ENCODE results near the gene PRIM2.
A peak's percentile ranks its signal among the peaks of the same experiment; 100 is the strongest.
"Not testable (repeated sequence)": the region's sequence is repeated elsewhere in the genome, so short reads cannot be mapped to it uniquely, and the experiment has no call there.

The PRIM2 gene, protein sequence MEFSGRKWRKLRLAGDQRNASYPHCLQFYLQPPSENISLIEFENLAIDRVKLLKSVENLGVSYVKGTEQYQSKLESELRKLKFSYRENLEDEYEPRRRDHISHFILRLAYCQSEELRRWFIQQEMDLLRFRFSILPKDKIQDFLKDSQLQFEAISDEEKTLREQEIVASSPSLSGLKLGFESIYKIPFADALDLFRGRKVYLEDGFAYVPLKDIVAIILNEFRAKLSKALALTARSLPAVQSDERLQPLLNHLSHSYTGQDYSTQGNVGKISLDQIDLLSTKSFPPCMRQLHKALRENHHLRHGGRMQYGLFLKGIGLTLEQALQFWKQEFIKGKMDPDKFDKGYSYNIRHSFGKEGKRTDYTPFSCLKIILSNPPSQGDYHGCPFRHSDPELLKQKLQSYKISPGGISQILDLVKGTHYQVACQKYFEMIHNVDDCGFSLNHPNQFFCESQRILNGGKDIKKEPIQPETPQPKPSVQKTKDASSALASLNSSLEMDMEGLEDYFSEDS

DNA sequence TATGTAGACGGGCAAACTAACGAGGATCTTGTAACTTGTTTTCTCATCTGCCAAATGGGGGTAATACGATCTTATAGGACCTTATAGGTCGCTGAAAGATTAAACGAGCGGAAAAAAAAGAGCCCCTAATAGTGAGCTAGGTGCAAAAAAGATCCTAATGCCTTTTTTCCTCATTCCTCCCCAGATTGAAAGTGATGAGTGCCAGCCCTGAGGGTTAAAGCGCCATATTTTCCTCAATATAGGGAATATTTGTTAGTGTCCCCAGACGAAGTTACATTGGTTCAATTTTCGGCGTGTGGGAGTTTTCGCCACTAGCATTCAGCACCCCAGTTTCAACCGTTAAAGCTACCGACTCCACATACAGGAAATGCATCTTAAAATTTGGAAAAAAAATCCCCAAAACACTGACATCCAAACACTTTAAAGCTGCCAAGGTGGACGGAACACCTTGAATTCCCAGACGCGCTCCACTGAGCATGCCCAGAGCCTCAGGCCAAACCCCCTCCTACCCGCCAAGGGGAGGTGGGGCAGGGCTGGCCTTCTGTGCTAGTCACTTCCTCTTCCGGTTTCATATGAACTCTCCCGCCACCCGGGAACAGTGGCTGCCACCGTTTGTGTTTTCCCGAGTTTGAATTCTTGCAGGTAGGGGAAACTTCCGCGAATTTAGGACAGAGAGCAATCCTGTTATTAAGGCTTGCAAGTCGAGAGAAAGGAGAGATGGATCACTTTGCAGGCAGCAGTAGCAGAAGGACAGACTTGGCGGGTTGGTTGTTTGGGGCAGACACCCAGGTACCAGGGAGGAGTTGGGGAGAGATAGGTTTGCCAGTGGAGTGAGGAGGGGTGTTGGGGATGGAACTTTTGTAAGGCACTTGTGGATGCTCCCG, at the start of gene PRIM2:
PRIM2 (plus strand) TSS at position 571 of the 884 bp plus-strand sequence. CDS start 816 bp downstream, outside the sequence.
- peak; percentile 85 for DNase-seq

DNA sequence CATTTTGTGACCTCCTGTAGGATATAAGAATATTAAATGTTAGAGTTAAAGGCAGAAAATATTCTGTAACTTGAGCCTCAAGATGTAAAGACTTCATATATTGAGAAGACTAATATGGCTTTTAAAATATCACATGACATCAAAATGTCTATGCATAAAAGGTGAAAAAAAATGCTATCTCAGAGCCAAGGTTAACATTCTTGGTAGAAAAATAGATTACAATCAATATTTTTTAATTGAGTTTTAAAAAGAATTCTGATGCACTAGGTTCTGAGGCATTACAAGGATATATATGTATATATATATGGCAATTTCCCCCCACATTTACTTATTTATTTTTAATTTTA, 49.2 kb upstream of the PRIM2 start:
- no peak for DNase-seq

DNA sequence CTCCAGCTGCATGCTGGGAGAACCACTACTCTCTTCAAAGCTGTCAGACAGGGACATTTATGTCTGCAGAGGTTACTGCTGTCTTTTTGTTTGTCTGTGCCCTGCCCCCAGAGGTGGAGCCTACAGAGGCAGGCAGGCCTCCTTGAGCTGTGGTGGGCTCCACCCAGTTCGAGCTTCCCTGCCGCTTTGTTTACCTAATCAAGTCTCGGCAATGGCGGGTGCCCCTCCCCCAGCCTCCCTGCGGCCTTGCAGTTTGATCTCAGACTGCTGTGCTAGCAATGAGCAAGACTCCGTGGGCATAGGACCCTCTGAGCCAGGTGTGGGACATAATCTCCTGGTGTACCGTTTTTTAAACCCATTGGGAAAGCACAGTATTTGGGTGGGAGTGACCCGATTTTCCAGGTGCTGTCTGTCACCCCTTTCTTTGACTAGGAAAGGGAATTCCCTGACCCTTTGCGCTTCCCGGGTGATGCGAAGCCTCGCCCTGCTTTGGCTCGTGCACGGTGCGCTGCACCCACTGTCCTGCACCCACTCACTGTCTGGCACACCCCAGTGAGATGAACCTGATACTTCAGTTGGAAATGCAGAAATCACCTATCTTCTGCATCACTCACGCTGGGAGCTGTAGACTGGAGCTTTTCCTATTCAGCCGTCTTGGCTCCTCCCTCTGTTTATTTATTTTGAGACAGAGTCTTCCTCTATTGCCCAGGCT, 43.2 kb upstream of the PRIM2 start:
- DNase-seq: not testable (repeated sequence)

DNA sequence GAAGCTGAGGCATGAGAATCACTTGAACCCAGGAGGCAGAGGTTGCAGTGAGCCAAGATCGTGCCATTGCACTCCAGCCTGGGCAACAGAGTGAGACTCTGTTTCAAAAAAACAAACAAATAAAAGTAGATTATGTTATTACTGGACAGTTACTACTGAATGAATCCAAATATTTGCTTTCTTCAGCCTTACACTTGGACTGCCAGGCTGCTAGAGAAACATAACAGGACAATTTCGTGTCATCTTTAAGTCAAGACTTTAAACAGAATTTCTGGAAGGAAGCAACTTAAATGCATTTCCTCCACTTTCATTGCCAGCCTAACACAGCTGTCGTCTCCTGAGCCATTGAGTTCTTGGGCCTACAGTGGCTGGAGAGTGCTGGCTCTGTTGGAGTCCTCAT, 42.0 kb upstream of the PRIM2 start:
- no peak for DNase-seq

DNA sequence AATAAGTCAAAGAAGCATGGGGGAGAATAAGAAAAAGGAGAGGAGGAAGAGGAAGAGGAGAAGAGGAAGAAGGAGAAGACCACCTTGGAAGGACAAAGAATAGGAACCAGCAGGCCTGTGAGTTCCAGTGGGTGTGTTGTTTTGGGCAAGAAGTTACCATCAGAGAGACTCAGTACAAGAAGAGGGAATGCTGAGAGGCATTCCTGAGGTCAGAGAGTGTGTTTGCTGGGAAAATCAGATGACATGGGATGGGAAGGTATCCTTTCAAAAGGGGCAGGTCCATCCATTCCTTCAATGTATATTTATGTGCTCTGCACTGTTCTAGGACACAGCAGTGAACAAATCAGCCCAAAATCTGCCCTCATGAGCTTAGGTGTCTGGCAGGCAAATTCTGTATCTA, 40.5 kb upstream of the PRIM2 start:
- DNase-seq: no peak

DNA sequence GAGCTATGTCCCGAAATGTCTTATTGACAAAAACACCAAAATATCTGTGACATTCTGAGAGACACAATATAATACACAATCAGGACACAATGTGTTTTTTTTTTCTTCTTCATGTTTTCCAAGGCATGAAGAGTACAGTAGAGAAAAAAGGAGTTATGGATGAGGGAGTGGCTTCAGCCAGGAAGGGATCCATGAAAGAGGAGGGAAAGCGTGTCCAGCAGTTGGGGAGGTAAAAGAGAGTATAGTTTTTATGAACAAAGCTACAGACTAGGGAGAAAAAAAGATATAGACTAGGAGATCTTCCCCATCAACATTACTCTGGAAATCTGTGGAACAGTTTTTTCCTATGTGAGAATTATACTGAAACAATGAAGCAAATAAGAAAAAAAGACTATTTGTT, 38.9 kb upstream of the PRIM2 start:
- no peak for DNase-seq

DNA sequence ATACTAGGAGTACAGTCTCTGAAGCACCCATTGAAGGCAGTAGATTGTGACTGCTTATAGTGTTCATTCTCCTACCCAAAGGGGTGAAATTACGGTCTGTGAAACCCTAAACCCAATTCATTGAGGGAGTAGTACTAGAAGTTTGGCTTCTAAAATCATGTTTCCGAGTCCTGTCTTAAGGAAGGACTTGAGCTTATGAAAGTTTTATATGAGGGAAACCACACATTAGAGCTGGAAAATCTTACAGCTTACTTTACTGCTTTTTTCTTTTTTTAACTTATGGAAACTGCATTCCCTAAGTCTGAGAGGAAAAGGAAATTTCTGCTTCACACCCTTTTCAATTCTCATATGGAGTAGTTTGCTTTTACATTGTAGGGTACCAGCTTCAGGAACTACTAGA, 38.4 kb upstream of the PRIM2 start:
- DNase-seq: no peak

DNA sequence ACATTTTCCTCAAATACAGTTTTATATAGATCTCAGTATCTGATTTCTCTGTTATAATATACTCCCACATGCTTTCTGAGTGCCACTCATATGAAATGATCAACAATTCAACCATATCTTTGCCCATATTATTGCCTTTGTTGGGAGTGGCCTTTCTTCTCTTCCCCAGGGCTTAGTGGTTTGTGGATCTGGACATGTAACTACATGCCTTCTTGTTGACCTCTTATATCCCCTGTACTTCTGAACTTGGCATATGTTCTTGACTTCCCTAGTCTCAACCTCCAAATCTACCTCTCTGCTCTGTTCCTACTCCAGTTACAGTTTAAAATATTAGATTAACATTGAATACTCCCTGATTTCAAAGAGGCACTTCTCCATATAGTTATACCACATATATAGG, 34.3 kb upstream of the PRIM2 start:
- no peak for DNase-seq

DNA sequence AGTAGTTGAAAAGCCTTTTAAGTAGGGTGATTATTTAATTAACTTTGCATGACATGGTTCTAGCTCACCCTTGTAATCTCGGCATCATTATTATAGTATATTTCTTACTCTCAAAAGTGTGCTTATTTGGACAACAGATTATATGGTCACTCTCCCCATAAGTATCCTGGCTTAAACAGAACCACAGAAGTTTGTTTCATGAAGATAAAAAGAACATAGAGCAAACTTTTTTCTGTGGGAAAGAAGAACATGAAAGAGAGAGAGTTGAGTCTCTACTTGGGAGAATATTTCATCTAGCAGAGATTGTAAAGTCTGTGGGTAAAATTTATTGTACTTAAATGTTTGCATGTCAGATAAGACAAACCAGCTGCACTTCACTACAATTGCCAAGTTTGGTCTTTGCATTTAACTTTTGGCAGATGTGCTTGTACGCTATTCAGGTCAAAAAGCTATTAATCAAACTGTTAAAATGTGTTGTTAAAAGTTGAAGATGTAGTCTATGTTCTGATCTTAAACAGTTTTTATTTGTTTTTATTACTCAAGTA, 33.4 kb upstream of the PRIM2 start:
- DNase-seq: no peak

DNA sequence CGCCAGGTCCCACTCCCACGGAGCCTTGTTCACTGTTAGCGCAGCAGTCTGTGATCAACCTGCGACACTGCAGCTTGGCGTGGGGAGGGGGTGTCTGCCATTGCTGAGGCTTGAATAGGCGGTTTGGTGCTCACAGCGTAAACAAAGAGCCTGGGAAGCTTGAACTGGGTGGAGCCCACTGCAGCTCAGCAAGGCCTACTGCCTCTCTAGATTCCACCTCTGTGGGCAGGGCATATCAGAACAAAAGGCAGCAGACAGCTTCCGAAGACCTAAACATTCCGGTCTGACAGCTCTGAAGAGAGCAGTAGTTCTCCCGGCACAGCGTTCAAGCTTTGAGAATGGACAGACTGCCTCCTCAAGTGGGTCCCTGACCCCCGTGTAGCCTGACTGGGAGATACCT, 29.3 kb upstream of the PRIM2 start:
- not testable (repeated sequence) for DNase-seq

DNA sequence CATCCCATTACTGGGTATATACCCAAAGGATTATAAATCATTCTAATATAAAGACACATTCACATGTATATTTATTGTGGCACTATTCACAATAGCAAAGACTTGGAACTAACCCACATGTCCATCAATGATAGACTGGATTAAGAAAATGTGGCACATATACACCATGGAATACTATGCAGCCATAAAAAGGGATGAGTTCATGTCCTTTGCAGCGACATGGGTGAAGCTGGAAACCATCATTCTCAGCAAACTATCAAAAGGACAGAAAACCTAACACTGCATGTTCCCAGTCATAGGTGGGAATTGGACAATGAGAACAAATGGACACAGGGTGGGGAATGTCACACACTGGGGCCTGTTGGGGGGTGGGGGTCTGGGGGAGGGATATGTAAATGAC, 24.0 kb upstream of the PRIM2 start:
- not testable (repeated sequence) for DNase-seq

DNA sequence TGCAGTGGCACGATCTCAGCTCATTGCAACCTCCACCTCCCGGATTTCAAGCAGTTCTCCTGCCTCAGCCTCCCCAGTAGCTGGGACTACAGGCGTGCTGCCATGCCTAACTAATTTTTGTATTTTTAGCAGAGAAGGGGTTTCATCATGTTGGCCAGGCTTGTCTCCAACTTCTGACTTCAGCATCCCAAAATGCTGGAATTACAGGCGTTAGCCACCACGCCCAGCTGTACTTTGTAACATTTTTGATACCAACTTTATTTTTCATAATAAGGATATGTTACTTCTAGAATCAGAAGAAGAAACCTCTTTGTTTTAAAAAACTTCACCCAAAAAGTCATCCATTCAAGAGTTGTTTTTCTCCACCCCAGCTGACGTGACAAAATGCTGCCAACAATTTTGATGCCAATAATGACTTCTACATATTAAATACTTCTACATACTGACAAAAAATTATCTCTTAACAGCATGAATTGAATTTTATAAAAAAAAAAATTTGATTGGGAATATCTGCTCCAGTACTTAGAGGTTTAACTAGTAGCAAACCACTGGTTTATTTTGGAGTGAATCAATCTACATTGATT, 22.5 kb upstream of the PRIM2 start:
- no peak for DNase-seq

DNA sequence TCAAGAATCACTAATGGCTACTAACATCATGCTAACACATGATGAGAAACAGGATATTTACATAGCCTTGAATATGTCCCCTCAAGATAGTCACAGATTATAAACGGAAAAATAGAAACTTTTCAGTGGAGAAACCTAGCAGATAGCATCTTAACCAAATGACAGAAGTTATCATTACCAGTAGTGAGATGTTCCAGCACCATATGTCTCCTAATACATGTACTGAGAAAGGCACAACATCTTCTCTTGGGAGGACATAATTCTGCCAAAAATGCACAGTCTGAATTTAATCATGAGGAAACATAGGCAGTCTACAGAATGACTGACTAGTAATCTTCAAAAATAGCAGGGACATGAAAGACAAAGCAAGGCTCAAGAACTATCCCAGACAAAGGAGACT, 19.9 kb upstream of the PRIM2 start:
- no peak for DNase-seq

DNA sequence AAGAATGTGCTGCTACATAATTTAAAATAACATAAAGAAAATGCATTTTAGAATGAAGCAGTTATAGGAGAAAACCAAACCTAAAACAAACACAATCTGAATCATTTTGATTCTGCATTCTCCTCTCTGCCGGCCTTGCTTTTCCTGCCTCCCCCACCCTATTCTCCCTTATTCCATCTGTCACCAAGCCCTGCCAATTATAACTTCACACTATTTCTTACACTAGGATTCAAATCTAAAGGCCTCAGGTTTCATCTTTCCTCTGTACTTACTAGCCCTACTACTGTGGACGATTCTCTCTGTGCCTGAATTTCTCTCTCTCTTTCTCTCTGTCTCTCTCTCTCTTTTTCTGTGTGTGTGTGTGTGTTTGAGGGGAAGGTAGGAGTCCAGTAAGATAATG, 18.7 kb upstream of the PRIM2 start:
- no peak for DNase-seq

DNA sequence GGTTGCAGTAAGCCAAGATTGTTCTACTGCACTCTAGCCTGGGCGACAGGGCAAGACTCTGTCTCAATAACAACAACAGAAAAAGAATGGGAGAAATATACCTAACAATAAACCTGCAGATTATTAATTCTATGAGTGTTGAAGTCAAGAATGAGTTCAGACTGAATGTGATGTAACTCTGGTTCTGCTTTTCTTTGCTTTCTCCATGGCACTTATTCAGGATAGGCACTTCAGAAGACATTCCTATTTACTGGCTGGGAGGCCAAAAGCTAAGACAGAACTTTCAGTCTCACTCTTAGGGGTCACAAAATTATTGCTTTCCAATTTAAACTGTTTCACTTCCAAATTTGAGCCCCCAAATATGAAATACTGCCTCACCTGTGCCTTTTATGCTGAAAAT, 15.7 kb upstream of the PRIM2 start:
- no peak for DNase-seq

DNA sequence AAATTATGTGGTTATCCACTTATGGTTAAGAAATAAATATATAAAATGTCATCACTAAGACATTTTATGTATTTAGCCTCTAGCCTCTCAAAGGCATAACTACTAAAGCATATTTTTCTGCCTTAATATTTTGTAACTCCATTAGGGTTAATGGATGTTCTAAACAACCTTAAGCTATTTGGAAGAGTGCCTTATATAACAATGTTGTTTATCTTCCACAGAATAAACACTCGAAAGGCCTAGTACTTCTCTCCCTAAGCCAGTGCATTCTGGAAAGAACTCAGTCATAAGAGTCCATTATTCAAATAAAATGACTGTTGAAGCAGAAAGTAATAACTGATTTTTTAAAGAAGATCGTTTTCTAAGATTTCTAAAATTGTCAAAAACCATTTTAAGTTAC, 15.0 kb upstream of the PRIM2 start:
- DNase-seq: no peak

DNA sequence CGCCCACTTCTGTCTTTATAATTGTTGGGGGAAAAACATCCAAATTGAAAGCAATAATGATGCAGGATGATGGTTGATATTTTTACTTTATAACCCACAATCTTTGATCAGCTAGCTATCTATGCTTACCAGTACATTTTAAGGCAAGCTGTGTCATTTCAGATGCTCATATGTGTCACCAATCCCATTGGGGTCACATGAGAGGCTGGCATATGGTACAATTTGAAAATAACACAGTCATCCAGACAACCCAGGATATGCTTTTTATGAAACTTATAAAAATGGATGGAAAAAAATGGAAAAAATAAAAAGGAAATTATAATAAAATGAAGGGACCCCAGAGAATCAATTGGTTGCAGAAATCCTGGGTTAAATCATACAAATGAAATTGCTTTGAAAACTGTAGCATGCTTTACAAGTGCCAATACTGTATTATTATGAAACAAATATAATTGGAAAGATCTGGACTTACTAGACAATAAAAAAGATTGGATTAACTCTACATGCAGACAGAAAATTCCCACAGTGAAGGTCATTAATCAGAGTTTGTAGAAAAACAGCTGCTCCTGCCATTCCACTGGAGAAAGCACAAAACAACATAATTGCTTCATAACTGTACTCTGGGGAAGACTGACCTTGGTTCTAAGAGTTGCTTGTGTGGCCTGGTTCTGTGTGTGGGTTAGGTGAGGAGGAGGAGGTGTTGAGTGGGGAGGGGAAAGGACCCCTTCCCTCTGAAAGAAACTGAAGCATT, 13.3 kb upstream of the PRIM2 start:
- DNase-seq: no peak

DNA sequence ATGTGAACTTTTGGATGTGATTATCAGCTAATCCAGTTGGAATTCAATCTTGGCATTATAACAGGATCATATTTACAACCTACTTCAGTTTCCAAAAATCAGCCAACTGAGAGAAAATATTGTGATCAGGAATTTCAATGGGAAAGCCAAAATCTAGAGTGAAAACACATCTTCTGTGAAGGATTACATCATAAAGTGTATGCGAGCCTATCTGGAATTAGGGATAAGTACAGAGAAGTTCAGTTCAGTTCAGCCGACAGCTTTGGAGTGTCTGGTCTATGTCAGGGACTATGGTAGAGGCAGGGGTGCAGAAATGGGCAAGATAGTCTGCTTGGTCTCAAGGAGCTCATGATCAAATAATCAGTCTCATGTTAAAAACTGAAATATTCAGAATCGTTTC, 12.3 kb upstream of the PRIM2 start:
- no peak for DNase-seq

DNA sequence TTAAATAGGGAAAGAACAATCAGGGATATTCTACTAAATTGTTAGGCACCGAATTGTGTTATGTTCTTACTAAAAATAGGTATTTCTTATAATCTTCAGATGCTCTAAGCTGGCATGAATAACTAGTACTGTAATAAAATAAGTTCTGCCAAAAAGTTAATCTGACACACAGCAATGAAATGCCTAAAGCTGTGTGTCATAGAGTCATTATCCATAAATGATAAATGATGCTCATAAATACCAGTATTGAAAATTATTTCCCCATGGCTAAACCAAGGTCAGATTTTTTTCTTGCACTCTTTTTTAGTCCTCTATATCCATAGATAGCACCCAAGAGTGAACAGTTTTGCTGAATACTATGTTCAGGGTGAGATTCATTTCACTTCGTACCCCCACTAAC, 11.7 kb upstream of the PRIM2 start:
- DNase-seq: no peak

DNA sequence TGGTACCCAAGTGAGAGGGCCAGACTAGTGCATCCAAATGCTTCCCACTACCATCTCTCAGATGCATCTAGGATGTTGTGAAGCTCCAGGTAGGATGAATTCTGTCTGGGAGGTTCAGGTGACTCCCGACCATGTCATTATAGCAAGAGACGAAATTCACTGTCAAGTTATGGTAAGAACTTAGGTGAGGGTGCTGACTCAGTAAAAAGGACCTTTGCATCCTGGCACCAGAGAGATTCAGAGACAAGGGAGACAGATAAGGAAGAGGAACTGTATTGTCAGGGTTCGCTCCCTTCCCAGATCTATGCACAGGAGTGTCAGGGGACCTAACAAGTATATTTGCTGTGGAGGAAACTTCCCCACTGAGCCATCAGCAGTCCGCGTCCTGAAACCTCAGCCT, 11.2 kb upstream of the PRIM2 start:
- no peak for DNase-seq

DNA sequence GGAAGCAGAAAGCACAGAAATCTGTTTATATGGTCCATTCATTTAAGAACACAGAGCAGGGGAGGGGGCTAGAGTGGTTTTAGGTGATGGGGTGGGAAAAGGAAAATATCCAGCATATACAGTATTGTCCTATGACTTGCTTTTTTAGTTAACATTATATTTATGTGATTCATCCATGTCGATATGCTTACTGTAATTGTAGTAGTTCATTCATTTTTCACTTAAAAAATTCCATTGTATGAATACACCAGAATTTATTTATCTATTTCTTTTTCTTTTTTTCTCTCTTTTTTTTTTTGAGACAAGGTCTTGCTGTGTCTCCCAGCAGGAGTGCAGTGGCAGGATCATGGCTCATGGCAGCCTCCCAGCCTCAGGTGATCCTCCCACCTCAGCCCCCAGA, 9.6 kb upstream of the PRIM2 start:
- DNase-seq: no peak

DNA sequence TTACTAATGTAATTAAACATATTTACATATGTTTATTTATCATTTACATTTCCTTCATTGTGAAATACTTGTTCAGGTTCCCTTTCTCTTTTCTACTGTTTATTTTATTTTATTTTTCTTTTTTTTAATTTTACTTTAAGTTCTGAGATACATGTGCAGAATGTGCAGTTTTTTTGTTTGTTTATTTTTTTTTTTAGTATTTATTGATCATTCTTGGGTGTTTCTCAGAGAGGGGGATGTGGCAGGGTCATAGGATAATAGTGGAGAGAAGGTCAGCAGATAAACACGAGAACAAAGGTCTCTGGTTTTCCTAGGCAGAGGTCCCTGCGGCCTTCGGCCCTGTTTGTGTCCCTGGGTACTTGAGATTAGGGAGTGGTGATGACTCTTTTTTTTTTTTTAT, 8.7 kb upstream of the PRIM2 start:
- DNase-seq: not testable (repeated sequence)
